ENCODE results near the gene PPARGC1A.

PPARGC1A gene

DNA sequence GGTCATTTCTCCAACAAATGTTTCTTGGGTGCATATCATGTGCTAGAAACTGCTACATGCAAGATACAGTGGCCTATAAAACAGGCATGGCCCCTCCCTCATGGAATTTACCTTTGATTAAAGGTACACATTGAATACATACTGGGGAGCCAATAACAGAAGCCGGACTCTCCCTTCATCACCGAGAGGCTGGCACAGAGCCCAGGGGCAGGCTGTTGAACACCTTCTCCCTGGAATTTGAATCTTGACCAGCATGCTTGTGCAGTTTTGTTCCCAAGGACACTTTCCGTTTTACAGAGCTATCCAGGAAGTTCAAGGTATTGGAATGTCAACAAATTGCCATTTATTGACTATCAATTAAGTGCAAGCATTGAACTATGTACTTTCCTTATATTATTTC is 33.2 kb downstream of the PPARGC1A start:
- TF ChIP-seq TCF12 (IDR thresholded peaks at IDR 0.05; ENCODE audit: low read depth) (no peak), NFIC (IDR thresholded peaks at IDR 0.05) (peak; percentile 77), TEAD4 (IDR thresholded peaks at IDR 0.05) (peak; percentile 69)

DNA sequence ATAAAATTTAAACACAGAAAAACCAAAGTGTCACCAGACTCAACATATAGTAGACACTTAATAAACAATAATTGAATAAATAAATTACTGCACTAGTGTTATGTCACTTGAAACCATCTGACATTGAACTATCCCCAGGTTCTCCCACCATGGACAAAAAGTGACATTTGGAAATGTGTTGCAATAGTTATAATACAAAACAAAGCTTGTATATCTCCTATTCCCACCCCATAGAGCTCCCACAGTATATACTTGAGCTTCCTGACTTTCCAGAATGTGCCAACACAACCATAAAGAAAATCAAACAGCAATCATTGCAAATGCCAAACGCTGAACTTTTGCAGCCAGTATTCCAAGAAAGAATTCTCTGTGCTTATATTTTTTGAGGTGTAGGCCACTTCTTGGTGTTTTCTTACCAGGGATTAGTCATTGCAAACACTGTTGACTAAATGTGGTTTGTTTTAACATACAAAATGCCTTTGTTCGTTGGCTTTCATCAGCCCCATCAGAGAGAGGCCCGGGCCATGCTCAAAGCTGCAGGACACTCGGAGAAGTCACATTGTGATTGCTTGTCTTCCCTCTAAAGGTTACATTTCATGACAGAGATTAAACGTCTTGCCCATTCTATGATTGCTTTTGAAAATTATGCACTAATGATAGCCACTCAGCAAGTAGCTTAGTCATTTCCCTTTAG is 33.8 kb downstream of the PPARGC1A start:
- TF ChIP-seq NFIC (IDR thresholded peaks at IDR 0.05): no peak
- TF ChIP-seq ZBTB7A (IDR thresholded peaks at IDR 0.05; ENCODE audit: low read depth): no peak
- no peak for TF ChIP-seq FOXM1 (IDR thresholded peaks at IDR 0.05; ENCODE audit: borderline replicate concordance, low read depth)
- TF ChIP-seq, protein P1, sequence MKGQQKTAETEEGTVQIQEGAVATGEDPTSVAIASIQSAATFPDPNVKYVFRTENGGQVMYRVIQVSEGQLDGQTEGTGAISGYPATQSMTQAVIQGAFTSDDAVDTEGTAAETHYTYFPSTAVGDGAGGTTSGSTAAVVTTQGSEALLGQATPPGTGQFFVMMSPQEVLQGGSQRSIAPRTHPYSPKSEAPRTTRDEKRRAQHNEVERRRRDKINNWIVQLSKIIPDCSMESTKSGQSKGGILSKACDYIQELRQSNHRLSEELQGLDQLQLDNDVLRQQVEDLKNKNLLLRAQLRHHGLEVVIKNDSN (IDR thresholded peaks at IDR 0.05): no peak
- no peak for TF ChIP-seq EGR1 (IDR thresholded peaks at IDR 0.05)
- TF ChIP-seq, protein P2, sequence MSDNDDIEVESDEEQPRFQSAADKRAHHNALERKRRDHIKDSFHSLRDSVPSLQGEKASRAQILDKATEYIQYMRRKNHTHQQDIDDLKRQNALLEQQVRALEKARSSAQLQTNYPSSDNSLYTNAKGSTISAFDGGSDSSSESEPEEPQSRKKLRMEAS (IDR thresholded peaks at IDR 0.05): no peak
- no peak for TF ChIP-seq RAD21 (IDR thresholded peaks at IDR 0.05; ENCODE audit: low read depth)
- no peak for TF ChIP-seq TEAD4 (IDR thresholded peaks at IDR 0.05)
- TF ChIP-seq, protein P3, sequence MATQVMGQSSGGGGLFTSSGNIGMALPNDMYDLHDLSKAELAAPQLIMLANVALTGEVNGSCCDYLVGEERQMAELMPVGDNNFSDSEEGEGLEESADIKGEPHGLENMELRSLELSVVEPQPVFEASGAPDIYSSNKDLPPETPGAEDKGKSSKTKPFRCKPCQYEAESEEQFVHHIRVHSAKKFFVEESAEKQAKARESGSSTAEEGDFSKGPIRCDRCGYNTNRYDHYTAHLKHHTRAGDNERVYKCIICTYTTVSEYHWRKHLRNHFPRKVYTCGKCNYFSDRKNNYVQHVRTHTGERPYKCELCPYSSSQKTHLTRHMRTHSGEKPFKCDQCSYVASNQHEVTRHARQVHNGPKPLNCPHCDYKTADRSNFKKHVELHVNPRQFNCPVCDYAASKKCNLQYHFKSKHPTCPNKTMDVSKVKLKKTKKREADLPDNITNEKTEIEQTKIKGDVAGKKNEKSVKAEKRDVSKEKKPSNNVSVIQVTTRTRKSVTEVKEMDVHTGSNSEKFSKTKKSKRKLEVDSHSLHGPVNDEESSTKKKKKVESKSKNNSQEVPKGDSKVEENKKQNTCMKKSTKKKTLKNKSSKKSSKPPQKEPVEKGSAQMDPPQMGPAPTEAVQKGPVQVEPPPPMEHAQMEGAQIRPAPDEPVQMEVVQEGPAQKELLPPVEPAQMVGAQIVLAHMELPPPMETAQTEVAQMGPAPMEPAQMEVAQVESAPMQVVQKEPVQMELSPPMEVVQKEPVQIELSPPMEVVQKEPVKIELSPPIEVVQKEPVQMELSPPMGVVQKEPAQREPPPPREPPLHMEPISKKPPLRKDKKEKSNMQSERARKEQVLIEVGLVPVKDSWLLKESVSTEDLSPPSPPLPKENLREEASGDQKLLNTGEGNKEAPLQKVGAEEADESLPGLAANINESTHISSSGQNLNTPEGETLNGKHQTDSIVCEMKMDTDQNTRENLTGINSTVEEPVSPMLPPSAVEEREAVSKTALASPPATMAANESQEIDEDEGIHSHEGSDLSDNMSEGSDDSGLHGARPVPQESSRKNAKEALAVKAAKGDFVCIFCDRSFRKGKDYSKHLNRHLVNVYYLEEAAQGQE (IDR thresholded peaks at IDR 0.05; ENCODE audit: low read depth): no peak
- no peak for TF ChIP-seq YY1 (IDR thresholded peaks at IDR 0.05; ENCODE audit: low read depth)
- TF ChIP-seq EP300 (IDR thresholded peaks at IDR 0.05; ENCODE audit: borderline replicate concordance): no peak
- TF ChIP-seq CREB1 (IDR thresholded peaks at IDR 0.05; ENCODE audit: low read depth): no peak
- TF ChIP-seq TAF1 (IDR thresholded peaks at IDR 0.05; ENCODE audit: low read depth): no peak
- no peak for TF ChIP-seq TCF12 (IDR thresholded peaks at IDR 0.05; ENCODE audit: low read depth)
- no peak for TF ChIP-seq CEBPB (IDR thresholded peaks at IDR 0.05)

DNA sequence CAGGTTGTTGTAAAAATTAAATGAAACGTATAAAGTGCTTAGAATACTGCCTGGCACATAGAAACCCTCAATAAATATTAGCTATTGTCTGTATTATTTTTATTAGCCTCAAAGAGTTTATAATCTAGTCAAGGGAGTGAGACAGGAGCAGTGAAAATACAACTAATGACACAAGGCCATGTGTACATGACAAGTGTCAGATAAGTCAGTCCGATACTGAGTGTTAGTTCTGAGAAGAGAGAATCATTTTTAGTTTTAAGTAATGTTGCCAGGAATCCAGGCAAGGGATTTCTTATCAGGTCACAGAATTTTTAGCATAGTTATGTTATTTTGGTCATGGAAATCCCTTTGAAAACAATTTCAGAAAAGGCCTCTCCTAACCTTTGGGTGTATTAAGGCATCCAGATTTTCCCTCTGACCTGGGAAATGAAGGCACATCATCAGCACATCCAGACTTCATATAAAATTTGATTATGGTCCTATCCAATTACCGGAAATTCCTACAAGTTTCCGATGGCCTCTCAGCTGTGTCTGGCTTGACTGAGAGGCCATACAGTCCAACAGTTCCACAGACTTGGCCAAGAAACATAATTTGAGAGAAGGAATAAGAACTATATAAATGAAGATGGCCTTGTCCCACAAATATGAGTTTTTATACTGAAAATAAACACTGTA is 35.7 kb downstream of the PPARGC1A start:
- TF ChIP-seq TEAD4 (IDR thresholded peaks at IDR 0.05) (no peak), CEBPB (IDR thresholded peaks at IDR 0.05) (no peak), YY1 (IDR thresholded peaks at IDR 0.05; ENCODE audit: low read depth) (no peak), FOXM1 (IDR thresholded peaks at IDR 0.05; ENCODE audit: borderline replicate concordance, low read depth) (no peak), ZBTB7A (IDR thresholded peaks at IDR 0.05; ENCODE audit: low read depth) (no peak), NFIC (IDR thresholded peaks at IDR 0.05) (no peak), CREB1 (IDR thresholded peaks at IDR 0.05; ENCODE audit: low read depth) (no peak), EP300 (IDR thresholded peaks at IDR 0.05; ENCODE audit: borderline replicate concordance) (no peak), TAF1 (IDR thresholded peaks at IDR 0.05; ENCODE audit: low read depth) (no peak), RAD21 (IDR thresholded peaks at IDR 0.05; ENCODE audit: low read depth) (no peak), EGR1 (IDR thresholded peaks at IDR 0.05) (no peak), TCF12 (IDR thresholded peaks at IDR 0.05; ENCODE audit: low read depth) (no peak)
- TF ChIP-seq, protein P3 (IDR thresholded peaks at IDR 0.05; ENCODE audit: low read depth): no peak
- TF ChIP-seq, protein P2 (IDR thresholded peaks at IDR 0.05): no peak
- TF ChIP-seq, protein P1 (IDR thresholded peaks at IDR 0.05): no peak

DNA sequence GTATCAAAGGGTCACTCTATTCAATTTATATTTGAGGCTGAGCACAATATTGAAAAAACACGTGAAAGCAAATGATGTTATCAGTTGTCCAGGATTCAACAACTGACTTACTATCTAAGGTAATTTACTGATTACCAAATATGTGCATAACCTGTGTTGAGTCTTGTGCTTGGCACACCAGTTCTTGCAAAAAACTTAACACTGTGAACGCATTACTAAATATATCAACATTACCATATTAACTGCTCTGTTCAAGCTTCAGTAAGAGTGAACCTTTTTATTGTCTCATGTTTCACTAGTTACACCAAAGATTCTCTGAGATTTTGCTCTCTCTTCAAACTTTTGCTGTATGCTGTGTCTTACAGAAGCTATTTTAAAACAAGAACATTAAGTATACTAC is 38.4 kb downstream of the PPARGC1A start:
- TF ChIP-seq YY1 (IDR thresholded peaks at IDR 0.05; ENCODE audit: low read depth) (no peak), FOXM1 (IDR thresholded peaks at IDR 0.05; ENCODE audit: borderline replicate concordance, low read depth) (no peak), TAF1 (IDR thresholded peaks at IDR 0.05; ENCODE audit: low read depth) (no peak), CREB1 (IDR thresholded peaks at IDR 0.05; ENCODE audit: low read depth) (no peak), RAD21 (IDR thresholded peaks at IDR 0.05; ENCODE audit: low read depth) (no peak), TCF12 (IDR thresholded peaks at IDR 0.05; ENCODE audit: low read depth) (no peak), TEAD4 (IDR thresholded peaks at IDR 0.05) (no peak), CEBPB (IDR thresholded peaks at IDR 0.05) (no peak), NFIC (IDR thresholded peaks at IDR 0.05) (no peak), ZBTB7A (IDR thresholded peaks at IDR 0.05; ENCODE audit: low read depth) (no peak), EGR1 (IDR thresholded peaks at IDR 0.05) (no peak), EP300 (IDR thresholded peaks at IDR 0.05; ENCODE audit: borderline replicate concordance) (no peak)
- TF ChIP-seq, protein P1 (IDR thresholded peaks at IDR 0.05): no peak
- TF ChIP-seq, protein P2 (IDR thresholded peaks at IDR 0.05): no peak
- TF ChIP-seq, protein P3 (IDR thresholded peaks at IDR 0.05; ENCODE audit: low read depth): no peak

All from Ishikawa (cell line).